A549 (cell line): ENCODE data around the gene TMEM255A.

Source experiments
- JUNB ChIP-seq: fragments of >200 bp; sonication (Bioruptor Twin); formaldehyde crosslinking; IDR thresholded peaks from 2 replicates; pipeline ENCODE4 v1.6.1; 2016
- POLR2A ChIP-seq: IDR thresholded peaks from 2 replicates; pipeline ENCODE4 v1.6.1; 2012; ENCODE audit warnings: mild to moderate bottlenecking, low read length
- RAD21 ChIP-seq, 2 experiments: fragments of >200 bp in 1 of 2; sonication (Bioruptor Twin) in 1 of 2; formaldehyde crosslinking in 1 of 2; IDR thresholded peaks in 1 of 2; conservative IDR thresholded peaks in 1 of 2; 2 replicates in 1 of 2; 3 replicates in 1 of 2; pipeline ENCODE4 v1.6.1; 2012 to 2018; ENCODE audit warnings: inconsistent platforms in 1 of 2
- TF ChIP-seq, protein P1 (sequence below): IDR thresholded peaks from 2 replicates; pipeline ENCODE4 v1.6.1; 2012
- TF ChIP-seq, protein P2 (sequence below): fragments of >200 bp; sonication (Bioruptor Twin); formaldehyde crosslinking; IDR thresholded peaks from 3 replicates; pipeline ENCODE4 v1.5.1; 2016
- TF ChIP-seq, protein P3 (sequence below): fragments of 200-600 bp; sonication (generic); IDR thresholded peaks from 2 replicates; pipeline ENCODE4 v1.6.1; 2016; ENCODE audit warnings: antibody characterized with exemption, mild to moderate bottlenecking, moderate library complexity

DNA sequence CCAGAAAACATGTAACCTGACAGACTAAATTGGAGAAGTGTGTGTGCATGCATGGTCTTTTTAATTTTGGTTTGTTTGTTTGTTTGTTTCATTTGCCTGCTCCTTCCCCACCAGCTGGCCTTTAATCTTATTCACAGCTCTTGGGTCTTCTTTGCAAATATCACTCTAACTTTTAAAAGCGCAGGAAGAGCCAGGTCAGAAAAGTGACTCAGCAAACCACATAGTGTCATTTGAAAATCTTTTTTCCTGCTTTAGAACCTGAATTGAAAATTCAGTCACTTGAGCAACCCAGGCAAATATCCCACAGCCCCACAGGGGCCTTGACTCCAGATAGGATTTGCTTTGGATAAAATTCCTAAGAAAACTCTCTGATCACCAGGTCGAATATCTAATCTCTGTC, 4.6 kb downstream of the TMEM255A start:
- TF ChIP-seq, protein P1, sequence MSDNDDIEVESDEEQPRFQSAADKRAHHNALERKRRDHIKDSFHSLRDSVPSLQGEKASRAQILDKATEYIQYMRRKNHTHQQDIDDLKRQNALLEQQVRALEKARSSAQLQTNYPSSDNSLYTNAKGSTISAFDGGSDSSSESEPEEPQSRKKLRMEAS: no peak
- TF ChIP-seq, protein P2, sequence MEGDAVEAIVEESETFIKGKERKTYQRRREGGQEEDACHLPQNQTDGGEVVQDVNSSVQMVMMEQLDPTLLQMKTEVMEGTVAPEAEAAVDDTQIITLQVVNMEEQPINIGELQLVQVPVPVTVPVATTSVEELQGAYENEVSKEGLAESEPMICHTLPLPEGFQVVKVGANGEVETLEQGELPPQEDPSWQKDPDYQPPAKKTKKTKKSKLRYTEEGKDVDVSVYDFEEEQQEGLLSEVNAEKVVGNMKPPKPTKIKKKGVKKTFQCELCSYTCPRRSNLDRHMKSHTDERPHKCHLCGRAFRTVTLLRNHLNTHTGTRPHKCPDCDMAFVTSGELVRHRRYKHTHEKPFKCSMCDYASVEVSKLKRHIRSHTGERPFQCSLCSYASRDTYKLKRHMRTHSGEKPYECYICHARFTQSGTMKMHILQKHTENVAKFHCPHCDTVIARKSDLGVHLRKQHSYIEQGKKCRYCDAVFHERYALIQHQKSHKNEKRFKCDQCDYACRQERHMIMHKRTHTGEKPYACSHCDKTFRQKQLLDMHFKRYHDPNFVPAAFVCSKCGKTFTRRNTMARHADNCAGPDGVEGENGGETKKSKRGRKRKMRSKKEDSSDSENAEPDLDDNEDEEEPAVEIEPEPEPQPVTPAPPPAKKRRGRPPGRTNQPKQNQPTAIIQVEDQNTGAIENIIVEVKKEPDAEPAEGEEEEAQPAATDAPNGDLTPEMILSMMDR: no peak
- no peak for TF ChIP-seq JUNB
- TF ChIP-seq, protein P3, sequence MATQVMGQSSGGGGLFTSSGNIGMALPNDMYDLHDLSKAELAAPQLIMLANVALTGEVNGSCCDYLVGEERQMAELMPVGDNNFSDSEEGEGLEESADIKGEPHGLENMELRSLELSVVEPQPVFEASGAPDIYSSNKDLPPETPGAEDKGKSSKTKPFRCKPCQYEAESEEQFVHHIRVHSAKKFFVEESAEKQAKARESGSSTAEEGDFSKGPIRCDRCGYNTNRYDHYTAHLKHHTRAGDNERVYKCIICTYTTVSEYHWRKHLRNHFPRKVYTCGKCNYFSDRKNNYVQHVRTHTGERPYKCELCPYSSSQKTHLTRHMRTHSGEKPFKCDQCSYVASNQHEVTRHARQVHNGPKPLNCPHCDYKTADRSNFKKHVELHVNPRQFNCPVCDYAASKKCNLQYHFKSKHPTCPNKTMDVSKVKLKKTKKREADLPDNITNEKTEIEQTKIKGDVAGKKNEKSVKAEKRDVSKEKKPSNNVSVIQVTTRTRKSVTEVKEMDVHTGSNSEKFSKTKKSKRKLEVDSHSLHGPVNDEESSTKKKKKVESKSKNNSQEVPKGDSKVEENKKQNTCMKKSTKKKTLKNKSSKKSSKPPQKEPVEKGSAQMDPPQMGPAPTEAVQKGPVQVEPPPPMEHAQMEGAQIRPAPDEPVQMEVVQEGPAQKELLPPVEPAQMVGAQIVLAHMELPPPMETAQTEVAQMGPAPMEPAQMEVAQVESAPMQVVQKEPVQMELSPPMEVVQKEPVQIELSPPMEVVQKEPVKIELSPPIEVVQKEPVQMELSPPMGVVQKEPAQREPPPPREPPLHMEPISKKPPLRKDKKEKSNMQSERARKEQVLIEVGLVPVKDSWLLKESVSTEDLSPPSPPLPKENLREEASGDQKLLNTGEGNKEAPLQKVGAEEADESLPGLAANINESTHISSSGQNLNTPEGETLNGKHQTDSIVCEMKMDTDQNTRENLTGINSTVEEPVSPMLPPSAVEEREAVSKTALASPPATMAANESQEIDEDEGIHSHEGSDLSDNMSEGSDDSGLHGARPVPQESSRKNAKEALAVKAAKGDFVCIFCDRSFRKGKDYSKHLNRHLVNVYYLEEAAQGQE: no peak
- no peak for TF ChIP-seq POLR2A
- TF ChIP-seq RAD21 (conservative IDR thresholded peaks at IDR 0.05 in 1 of 2, IDR thresholded peaks at IDR 0.05 in 1 of 2): no peak
